Activated naive CD4-positive, alpha-beta T cell treated with anti-CD3 and anti-CD28 coated beads, Interleukin-2, amount 50 U/mL, for 16 hours (primary cell): Measurements from ENCODE around the gene ZKSCAN5.
A peak's percentile ranks its signal among the peaks of the same experiment; 100 is the strongest.

Experiments used
- DNase-seq: peaks from one replicate; pipeline ENCODE4 v3.0.0-alpha.2; 2020

The ZKSCAN5 gene

DNA sequence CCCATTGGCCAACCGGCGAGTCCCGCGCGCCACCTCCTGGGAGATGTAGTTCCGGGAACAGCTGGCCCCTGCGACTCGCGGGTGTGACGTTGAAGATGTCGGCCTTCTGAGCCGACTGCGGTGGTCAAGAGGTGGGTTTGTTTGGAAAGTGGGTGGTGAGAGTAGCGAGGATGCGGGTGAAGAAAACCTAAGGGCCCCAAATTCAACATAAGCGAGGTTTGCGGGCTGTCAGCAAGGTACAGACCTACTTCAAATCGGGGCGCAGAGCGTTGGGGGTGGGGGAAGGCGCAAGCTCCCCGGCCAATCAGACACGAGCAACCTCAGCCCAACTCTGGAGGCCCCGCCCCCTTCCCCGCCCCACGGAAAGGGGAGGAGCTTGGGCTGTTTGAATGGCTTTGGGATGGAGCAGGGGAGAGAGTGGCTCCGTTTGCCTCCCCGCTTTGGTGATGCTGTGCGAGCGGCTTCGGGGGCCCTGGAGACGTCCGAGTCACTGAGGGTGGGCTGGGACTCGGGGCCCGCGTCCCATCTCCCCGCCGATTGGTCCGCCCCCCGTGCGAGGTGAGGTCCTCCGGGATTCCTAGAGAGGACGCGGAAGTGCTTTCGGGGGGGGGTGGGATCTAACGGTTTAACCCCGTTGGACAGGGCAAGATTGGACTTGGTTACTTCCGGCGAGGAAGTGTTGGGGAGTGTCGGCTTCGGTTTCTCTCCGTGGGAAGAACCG is at the start of gene ZKSCAN5:
Gene ZKSCAN5, plus strand, starts transcription at position 60 of the 721 bp plus-strand sequence. CDS start 1,383 bp downstream, outside the sequence.
- peak; percentile 97 for DNase-seq

DNA sequence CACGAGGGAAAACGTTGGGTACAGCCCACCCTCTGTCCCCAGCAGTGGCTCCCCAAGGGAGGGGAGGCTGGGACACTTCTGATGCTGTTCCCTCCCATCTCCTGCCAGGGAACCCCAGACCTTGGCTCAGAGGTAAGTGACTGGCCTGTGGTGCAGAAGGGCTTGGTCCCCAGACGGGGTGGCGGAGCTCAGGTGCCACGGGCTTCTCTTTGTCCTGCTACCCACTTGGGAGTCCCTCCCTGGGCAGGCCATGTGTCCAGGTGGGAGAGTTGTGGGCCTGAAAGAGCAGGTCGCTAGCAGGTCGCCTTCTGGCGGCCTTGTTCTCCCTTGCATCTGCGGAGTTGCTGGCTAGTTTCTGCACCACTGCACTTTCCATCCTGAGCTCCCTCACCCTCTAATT is 48.6 kb upstream of the ZKSCAN5 start:
- DNase-seq, result no peak

DNA sequence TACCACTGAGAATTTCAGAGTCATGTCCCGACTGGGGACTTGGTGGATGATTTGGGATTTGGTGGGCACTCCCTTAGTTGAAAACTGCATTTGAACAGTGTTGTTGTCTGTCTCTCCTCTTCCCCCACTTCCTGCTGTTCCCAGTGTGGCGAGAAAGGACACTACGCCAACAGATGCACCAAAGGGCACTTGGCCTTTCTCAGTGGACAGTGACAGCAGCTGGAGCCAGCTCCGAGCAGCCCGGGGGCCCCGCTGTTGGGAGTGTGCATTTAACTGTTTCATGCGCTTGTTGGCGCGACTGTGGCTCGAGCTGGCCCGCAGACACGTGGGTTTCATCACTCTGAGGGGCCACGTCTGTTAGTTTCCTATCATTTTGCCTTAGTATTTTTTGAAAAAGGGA is 48.2 kb upstream of the ZKSCAN5 start:
- no peak for DNase-seq

DNA sequence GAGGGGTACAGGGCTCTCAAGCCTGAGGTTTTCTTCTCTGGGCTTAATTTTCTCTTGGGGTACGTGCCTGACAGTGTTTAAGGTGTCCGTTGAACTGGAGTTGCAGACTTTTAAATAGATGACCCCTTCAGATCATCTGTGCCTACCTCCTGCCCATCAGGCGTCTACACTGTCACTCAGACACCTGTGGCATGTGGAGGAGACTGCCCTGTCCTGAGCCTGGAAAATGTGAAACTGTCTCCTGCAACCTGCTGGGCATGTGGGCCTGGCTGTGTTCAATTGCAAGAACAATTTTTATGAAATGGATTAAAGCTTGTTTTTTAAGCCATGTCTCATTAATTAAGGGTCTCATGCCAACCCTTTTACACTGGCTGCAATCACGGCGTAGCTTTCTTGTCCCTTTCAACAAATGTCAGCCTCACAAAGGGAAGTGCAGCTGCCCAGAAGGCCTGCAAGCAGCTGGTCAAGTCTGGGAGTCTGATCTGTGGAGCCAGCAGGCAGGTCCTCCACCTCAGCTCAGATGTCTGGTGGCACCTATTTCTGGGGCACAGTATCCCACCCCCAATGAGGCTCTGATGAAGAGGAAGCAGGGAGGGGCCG is 47.3 kb upstream of the ZKSCAN5 start:
- DNase-seq, result no peak

DNA sequence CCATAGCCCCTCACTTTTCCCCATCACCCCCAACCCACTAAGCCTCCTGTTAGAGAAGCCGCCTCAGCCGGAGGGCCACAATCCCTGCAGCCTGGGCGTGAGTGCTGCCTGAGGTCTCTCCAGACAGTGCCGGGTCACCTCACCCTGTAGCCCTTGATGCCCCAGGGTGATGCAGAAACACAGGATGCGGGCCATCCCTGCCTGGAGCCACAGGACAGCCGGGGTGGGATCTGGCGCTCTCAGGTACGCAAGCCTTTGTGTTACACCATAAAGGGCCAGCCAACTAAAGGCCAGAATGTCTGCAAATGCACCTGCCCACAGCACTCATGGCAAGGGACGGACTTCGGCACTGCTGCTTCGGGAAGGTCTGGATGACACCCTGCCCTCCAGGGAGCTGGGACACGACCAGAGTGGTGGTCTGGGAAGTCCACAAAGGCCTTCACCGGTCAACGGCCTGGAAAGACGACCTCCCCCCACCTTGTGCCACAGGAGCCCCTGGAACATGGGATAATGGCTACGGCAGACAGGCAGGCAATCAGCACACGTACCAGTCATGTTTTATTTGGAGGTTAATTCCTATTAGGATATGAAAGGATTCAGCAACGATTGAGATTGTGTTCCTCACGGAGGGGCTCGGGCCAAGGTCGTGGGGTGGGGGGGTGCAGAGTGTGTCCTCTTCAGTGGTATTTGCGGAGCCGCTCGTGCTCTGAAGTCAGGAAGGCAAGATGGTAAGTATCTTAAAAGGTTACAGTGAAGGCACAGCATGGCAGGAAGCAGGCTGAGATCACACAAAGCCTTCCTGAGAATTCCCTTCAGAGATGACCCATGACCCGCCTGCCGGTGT is 46.6 kb upstream of the ZKSCAN5 start:
- no peak for DNase-seq

DNA sequence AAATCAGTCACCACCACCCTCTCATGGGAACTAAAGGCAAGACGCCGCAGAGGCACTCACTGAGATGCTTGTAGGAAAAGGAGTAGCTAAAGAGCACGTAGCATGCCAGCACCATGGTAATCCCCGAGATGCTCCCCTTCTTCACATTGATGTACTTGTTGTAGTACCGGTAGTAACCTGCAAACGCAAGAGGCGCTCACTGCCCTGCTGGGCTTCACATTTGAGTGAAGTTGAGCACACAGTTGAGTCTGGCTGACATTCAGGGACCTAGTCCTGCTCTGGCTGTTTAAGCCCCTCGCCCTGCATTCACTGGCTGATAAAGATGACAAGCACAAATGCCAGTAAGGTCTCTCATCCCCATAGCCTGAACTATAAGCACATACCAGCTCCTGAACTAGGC is 45.4 kb upstream of the ZKSCAN5 start:
- peak; percentile 29 for DNase-seq

DNA sequence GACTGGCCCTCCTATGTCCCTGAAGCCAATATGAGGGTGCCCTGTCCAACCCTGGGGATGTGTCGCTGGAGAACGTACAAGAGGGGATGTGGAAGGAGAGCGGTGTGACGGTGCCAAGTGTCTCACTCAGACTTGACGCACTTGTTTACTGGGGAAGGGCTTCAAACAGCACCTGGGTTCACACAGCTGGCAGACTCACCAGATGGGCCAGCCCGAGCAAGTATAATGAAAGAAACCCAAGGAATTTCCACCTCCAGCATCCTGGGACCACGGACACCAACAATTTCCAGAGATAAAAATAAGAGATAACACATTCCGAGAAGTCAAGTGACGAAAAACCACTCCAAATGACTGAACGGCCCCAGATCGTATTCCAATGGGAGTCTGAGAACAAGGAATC is 43.8 kb upstream of the ZKSCAN5 start:
- DNase-seq, result no peak

DNA sequence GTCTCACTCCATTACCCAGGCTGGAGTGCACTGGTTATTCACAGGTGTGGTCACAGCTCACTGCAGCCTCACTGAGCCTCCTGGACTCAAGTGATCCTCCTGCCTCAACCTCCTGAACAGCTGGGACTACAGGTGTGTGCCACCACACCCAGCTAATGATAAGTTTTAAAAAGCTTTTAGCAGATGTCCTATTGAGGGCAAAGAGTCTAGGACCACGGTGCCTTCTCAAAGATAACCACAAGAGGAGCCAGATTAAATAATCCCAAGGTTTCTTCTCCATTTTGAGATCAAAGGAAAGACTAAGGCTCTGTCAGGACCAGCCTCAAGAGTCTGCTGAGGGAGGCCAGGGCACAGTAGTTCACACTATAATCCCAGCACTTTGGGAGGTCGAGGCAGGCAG is 43.2 kb upstream of the ZKSCAN5 start:
- no peak for DNase-seq

DNA sequence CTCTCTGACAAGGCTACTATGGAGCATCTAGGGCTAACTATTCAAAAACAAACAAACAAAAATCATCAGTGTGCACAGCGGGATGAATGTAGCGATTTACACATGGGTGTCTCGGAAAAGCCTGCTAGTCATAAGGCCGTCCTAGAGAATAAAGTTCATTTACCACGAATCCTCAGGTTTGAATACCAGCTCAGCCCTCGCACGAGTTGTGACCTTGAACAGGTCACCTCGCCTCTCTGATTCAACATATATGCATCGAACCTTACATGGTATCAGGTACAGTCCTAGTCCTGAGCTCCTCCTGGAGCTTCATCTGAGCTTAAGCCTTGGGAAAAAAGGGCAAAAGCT is 39.1 kb upstream of the ZKSCAN5 start:
- no peak for DNase-seq

DNA sequence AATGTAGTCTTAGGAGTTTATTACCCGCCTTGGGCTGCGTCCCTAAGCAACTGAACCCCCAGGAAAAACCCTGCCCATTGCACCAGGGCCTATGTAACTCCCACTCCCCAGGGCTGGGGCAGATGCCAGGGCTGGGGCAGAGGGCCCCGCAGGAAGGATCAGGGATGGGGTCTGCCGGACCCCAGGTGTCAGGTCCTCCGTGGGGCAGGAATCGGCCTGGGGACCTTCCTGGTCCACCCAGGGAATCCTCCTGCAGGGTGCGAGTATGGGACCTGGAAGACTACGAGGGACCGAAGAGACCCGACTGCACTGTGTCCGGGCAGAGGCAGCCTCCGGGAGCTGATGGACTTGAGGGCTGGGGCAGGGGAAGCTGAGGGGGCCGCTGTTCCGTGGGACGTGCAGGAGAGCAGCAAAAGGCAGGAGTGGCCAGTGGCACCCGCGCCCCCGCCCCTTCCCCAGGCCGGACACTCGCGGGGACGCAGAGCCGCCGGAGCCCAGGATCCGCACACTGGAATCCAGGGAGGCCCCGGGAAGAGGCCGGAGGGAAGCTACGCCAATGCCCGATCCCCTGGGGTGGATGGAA is 36.0 kb upstream of the ZKSCAN5 start:
- DNase-seq, result no peak

DNA sequence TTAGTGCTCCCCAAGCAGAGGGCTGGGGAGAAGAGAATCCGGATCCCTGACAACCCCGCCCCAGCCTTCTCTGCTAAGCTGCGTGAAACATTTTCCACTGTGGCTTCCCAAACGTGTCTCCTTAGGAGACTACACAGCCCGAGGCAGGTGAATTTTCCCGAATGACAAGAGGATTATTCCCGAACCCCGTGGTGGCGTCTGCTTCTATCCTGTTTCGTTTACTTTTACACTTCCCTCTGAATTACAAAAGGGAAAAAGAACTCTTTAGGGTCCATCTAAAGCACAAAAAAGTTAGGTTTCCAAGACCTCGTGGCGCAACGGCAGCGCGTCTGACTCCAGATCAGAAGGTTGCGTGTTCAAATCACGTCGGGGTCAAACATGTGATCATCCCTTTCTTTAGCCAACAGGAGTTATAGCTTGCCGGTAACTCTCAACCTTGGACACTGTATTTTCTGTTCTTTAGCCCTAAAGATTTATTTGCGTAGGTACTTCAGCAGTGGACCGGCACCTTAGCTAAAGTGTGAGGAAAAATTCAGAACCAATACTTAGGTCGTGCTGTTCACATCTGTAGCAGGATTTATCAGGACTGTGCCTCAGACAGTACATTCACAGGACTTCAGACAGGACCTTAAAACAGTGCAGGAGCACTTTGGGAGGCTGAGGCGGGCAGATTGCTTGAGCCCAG is 34.9 kb upstream of the ZKSCAN5 start:
- DNase-seq, result no peak

DNA sequence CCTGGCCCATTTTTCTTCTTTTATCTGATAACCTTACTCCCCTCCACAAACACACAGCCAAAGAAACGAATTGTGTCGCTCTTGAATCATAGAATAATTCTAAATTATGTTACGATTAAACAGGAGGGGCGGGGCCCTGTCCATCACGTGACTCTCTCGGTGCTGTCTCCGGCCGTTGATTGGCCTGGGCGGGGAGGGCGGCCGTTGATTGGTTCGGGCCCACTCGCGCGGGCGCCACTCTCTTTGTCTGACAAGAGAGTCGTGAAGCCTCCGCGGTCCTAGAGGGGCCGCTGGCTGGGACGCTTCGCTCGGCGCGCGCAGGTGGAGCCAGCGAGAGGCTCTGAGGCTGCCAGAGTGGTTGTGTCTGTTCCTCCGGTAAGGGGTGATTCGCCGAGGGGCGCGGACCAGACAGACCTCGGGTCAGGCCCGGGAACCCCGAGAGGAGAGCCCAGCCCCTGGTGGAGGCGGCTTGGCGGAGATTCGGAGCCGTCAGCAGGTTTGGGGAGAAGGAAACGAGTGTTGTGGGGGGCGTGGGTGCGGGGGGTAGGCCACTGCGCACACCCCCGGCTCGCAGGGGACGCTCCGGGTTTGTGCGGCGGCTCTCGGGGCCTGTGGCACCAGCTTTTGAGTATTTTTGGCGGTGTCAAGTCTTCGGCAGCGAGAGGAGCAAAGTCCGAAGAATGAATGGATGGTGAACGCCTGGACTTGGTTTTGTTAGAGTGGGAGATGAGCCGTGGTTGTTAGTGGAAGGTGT is 31.7 kb upstream of the ZKSCAN5 start, which contains the start of gene ZNF789:
Gene ZNF789, plus strand, starts transcription at position 330 of the 754 bp plus-strand sequence. CDS start 3,567 bp downstream, outside the sequence.
- DNase-seq, result peak; percentile 99

DNA sequence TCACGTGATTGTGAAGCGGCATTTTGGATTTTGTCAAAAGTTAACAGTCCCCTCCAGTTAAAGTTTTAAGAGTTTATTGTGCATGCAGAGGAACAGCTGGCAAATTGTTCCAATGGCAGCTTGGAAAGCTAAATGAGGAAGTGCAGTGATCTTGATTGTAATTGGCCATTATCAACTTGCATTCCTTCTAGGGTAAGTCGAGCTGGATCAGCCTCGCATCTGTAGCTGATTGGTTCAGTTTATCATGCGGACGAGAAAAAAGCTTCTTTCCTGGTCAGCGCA is 31.2 kb upstream of the ZKSCAN5 start:
- no peak for DNase-seq

DNA sequence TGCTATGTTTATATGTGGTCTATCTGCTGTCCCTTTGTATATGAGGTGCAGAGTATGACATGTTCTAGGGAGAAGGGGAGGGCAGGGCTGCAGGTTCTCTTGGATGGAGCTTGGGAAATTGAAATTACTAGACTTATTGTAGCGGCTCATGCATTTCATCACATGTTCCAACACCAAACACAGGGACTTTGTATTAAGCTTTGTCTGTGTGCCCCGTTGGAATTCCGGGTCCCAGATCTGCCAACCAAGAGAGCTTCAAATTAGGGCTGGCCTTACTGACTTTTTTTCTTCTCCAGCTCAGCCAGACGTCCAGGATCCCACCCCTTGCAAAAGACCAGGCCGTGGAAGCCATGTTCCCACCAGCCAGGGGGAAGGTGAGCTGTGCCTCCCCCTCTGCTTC is 28.4 kb upstream of the ZKSCAN5 start:
- no peak for DNase-seq

DNA sequence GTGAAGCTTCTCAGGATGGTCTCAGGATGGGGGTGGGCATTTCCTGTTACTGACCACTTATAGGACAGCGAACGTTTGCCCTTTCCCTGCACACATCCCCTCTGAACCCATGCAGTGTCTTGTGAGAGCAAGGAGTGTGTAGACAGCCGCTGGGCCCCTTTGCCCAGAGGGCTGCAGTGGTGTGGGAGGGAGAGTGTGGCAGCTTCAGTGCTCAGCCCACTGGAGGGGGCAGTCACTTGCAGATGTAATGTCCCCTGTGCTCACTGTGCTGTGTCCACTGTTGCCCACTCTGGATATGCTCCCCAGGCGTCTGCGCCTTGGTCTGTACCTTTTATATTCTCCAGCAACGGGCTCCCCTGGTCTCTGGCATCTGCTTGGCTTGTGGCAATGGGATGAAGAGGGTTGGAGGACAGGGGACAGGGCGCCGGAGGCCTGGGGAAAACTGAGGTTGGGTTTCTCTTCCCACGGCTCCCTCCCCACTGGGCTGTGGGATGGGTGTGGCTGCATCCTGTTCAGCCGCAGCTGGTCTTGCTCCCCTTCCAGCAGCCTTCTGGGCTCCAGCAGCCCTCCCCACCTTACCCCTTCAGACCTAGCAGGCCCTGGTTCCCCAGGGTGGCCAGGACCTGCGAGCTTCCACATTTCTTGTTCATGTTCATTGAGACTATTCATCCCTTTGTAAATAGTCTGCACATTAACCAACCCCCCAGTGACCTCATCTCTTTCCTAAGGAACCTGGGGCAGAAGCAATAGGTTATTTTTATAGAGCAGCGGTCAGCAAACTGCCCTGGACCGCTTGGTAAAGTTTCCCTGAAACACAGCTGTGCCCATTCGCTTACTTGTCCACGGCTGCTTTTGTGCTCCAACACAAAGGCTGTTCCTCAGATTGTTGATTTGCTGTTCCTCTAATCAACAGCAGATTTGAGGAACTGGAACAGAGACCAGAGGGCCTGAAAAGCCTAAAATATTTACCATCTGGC is 25.7 kb upstream of the ZKSCAN5 start:
- no peak for DNase-seq

DNA sequence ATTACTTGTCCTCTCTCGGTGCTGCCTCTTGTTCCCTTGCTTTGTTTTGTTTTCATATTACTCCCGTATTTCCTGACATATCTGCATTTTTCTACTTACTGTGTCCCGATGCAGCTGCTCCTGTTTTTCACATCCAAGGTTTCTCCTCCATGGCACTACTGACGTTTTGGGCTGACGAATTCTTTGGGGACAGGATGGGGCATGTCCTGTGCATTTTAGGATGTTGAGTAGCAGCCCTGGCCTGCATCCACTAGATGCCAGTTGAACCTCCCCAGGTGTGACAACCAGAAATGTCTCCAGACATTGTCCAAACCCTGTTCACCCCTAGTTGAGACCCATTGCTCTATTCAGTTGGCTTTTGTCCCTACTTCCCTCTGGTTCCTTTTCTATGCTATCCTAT is 19.4 kb upstream of the ZKSCAN5 start:
- no peak for DNase-seq

DNA sequence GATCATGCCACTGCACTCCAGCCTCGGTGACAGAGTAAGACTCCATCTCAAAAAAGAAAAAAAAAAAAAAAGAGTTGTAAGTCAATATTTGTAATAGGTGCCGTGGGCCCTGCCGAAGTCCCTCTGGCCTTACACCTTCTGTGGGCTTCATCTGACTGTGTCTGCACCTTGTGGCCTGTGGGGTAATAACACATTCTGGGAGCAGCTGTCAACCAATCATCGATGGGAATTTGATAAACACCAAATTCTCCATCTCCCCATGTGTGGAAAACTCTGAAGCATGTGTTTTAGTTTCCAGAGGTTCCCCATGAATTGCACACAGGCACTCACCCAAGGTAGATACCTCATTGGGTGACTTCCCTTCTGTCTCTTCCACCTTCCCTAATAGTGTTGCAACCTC is 15.2 kb upstream of the ZKSCAN5 start:
- DNase-seq, result no peak

DNA sequence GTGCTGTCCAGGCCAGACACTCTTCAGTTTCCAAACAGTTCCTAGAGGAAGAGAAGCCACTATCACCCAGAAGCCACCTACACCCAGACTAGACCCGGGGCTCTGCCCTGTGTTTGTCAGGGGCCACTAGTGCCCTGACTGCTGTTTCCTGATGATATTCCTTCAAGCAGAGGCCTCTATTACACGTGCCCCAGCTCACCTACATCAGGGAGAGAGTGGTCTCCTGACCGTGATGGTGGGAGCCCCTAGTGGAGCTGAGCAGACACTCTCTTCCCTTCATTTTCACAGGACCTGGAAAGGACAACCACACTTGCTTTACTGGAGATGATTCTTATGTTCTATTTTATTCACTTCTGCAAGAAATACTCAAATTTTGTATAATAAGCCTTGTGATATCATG is 13.6 kb upstream of the ZKSCAN5 start:
- no peak for DNase-seq

DNA sequence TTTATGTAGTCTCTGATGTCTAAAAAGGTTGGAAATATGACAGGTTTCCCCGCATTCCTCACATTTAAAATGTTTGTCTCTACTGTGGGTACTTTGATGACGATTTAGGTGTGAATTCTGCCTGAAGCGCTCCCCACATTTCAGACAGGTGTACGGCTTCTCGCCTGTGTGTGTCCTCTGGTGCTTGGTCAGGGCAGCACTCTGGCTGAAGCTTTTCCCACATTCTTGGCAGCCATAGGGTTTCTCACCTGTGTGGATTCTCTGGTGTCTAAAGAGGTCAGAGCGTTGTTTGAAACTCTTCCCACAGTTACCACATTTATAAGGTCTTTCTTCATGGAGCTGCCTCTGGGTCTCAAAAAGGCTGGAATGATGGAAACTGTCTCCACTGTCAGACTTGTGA is 10.6 kb upstream of the ZKSCAN5 start:
- DNase-seq, result no peak

DNA sequence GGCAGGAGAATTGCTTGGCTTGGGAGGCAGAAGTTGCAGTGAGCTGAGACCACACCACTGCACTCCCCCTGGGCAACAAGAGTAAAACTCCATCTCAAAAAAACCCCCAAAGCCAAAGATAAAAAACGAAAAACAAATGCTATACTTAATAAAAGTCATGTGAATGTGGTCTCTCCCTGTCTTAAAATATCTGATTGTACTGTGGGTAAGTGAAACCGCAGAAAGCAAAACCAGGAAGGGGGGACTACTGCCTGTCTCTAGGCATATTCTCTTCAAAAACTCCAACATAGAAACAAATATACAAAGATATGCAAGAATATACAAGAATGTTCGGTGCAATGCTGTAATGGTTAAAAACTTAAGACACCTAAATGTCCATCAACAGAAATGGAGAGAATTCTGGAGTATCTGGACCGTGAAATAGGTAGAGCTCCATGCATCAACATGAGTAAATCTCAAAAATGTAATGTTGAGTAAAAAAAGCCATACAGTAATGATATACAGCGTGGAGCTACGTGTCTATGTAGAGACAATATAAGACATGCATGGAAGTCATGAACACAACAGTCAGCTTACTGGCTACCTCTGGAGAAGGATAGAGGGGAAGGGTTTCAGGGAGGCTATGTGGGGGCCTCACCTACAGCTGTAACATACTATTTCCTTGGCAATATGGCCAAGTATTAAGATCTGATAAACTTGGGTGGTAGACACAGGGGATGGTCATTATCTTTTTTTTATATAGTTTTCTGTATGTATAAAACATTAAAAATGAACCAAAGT is 6.5 kb upstream of the ZKSCAN5 start:
- DNase-seq, result no peak
